SK-N-SH treated with all-trans-retinoic acid at 6 μM for 48 hours (cell line): ENCODE results near the gene EWSR1.
A peak's percentile ranks its signal among the peaks of the same experiment; 100 is the strongest.
"Not testable (repeated sequence)": the region's sequence is repeated elsewhere in the genome, so short reads cannot be mapped to it uniquely, and the experiment has no call there.

ENCODE experiments used
- ATAC-seq: fragments of 200-7000 bp; cut with Tn5 transposase; 3 replicates; pipeline ENCODE4 v1.9.1; 2020; ENCODE audit warnings: mild to moderate bottlenecking, moderate library complexity
- ARNTL ChIP-seq: fragments of 450-650 bp; formaldehyde crosslinking; IDR thresholded peaks from 2 replicates; pipeline ENCODE4 v1.5.0; 2020; ENCODE audit warnings: low read depth, mild to moderate bottlenecking, moderate library complexity, borderline replicate concordance
- BACH2 ChIP-seq: fragments of 250-450 bp; sonication (Bioruptor Pico); IDR thresholded peaks from 2 replicates; pipeline ENCODE4 v1.9.0; 2021; ENCODE audit warnings: mild to moderate bottlenecking, borderline replicate concordance
- CREB5 ChIP-seq: fragments of 250-450 bp; sonication (Bioruptor Pico); IDR thresholded peaks from 2 replicates; pipeline ENCODE4 v1.5.1; 2020; ENCODE audit warnings: low read depth, mild to moderate bottlenecking, moderate library complexity
- CSDC2 ChIP-seq: fragments of 250-450 bp; sonication (Bioruptor Pico); IDR thresholded peaks from 2 replicates; pipeline ENCODE4 v1.5.0; 2020; ENCODE audit warnings: mild to moderate bottlenecking, moderate library complexity
- CSRNP3 ChIP-seq: fragments of 250-450 bp; sonication (Bioruptor Pico); IDR thresholded peaks from 2 replicates; pipeline ENCODE4 v1.5.1; 2021; ENCODE audit warnings: mild to moderate bottlenecking, moderate library complexity
- GLIS3 ChIP-seq: fragments of 250-450 bp; sonication (Bioruptor Pico); IDR thresholded peaks from 2 replicates; pipeline ENCODE4 v1.5.0; 2020; ENCODE audit warnings: mild to moderate bottlenecking, moderate library complexity
- OSR1 ChIP-seq: fragments of 250-450 bp; sonication (Bioruptor Pico); IDR thresholded peaks from 2 replicates; pipeline ENCODE4 v1.8.0; 2022; ENCODE audit warnings: moderate library complexity, mild to moderate bottlenecking, inconsistent platforms
- PATZ1 ChIP-seq: fragments of 250-450 bp; sonication (Bioruptor Pico); IDR thresholded peaks from 2 replicates; pipeline ENCODE4 v1.8.0; 2020; ENCODE audit warnings: mild to moderate bottlenecking, moderate library complexity, borderline replicate concordance
- POU6F1 ChIP-seq: fragments of 250-450 bp; sonication (Bioruptor Pico); IDR thresholded peaks from 2 replicates; pipeline ENCODE4 v1.8.0; 2021; ENCODE audit warnings: low read depth, mild to moderate bottlenecking, moderate library complexity, borderline replicate concordance
- PPARA ChIP-seq: fragments of 250-450 bp; sonication (Bioruptor Pico); IDR thresholded peaks from 2 replicates; pipeline ENCODE4 v1.5.0; 2020; ENCODE audit warnings: mild to moderate bottlenecking, borderline replicate concordance
- RARB ChIP-seq: fragments of 250-450 bp; sonication (Bioruptor Pico); IDR thresholded peaks from 2 replicates; pipeline ENCODE4 v1.8.0; 2021; ENCODE audit warnings: mild to moderate bottlenecking, moderate library complexity
- SNAI2 ChIP-seq: fragments of 250-450 bp; sonication (Bioruptor Pico); IDR thresholded peaks from 2 replicates; pipeline ENCODE4 v1.5.0; 2020; ENCODE audit warnings: mild to moderate bottlenecking, moderate library complexity
- TCF4 ChIP-seq: fragments of 250-450 bp; sonication (Bioruptor Pico); IDR thresholded peaks from 2 replicates; pipeline ENCODE4 v1.8.0; 2021; ENCODE audit warnings: mild to moderate bottlenecking, moderate library complexity, borderline replicate concordance
- ZFP3 ChIP-seq: fragments of 250-450 bp; sonication (Bioruptor Pico); IDR thresholded peaks from 2 replicates; pipeline ENCODE4 v1.5.0; 2020; ENCODE audit warnings: mild to moderate bottlenecking, moderate library complexity
- ZFP30 ChIP-seq: fragments of 450-650 bp; formaldehyde crosslinking; IDR thresholded peaks from 2 replicates; pipeline ENCODE4 v1.5.0; 2022; ENCODE audit warnings: mild to moderate bottlenecking, moderate library complexity
- ZNF565 ChIP-seq: fragments of 450-650 bp; formaldehyde crosslinking; conservative IDR thresholded peaks from 2 replicates; pipeline ENCODE4 v1.5.0; 2020; ENCODE audit warnings: low read depth, mild to moderate bottlenecking, moderate library complexity
- ZNF70 ChIP-seq: fragments of 450-650 bp; formaldehyde crosslinking; IDR thresholded peaks from 2 replicates; pipeline ENCODE4 v1.5.0; 2020; ENCODE audit warnings: mild to moderate bottlenecking, moderate library complexity
- ZNF8 ChIP-seq: fragments of 450-650 bp; formaldehyde crosslinking; IDR thresholded peaks from 2 replicates; pipeline ENCODE4 v1.5.0; 2020; ENCODE audit warnings: mild to moderate bottlenecking, moderate library complexity

EWSR1 gene

GRCh38 chr22:29267858-29268510, at the start of gene EWSR1, which contains the start of gene RHBDD3:
Gene EWSR1 (plus strand): TSS chr22:29268268. CDS start chr22:29268337, 69 bp downstream.
Gene RHBDD3 (minus strand): TSS chr22:29267981. CDS start chr22:29265626, 2,355 bp downstream.
- TF ChIP-seq CSRNP3 (CRISPR knock-in tag) (0 out of 2 replicates have a peak, but pooled peaks have one; percentile 22), ZFP3 (CRISPR knock-in tag) (peak; percentile 67), CSDC2 (CRISPR knock-in tag) (no peak)
- peak; percentile 93 for ATAC-seq

GRCh38 chr22:29218758-29219408, 49.2 kb upstream of the EWSR1 start:
- no peak for ATAC-seq
- no peak for TF ChIP-seq PATZ1 (CRISPR knock-in tag)
- TF ChIP-seq SNAI2 (CRISPR knock-in tag), result no peak
- no peak for TF ChIP-seq TCF4 (CRISPR knock-in tag)
- TF ChIP-seq ZNF8, result no peak
- no peak for TF ChIP-seq POU6F1
- no peak for TF ChIP-seq BACH2 (CRISPR knock-in tag)
- TF ChIP-seq CREB5 (CRISPR knock-in tag), result no peak
- no peak for TF ChIP-seq PPARA (CRISPR knock-in tag)
- no peak for TF ChIP-seq ARNTL (CRISPR knock-in tag)
- TF ChIP-seq GLIS3 (CRISPR knock-in tag), result no peak
- TF ChIP-seq RARB (CRISPR knock-in tag), result no peak
- no peak for TF ChIP-seq CSDC2 (CRISPR knock-in tag)
- no peak for TF ChIP-seq ZFP3 (CRISPR knock-in tag)
- TF ChIP-seq ZFP30 (CRISPR knock-in tag), result no peak
- TF ChIP-seq ZNF70 (CRISPR knock-in tag), result no peak
- no peak for TF ChIP-seq CSRNP3 (CRISPR knock-in tag)

GRCh38 chr22:29219409-29219782, 48.7 kb upstream of the EWSR1 start:
- ATAC-seq, result not testable (repeated sequence)

- no peak for TF ChIP-seq PATZ1 (CRISPR knock-in tag)
- TF ChIP-seq RARB (CRISPR knock-in tag), result no peak
- no peak for TF ChIP-seq PPARA (CRISPR knock-in tag)
- no peak for TF ChIP-seq OSR1 (CRISPR knock-in tag)
- TF ChIP-seq ZFP30 (CRISPR knock-in tag), result no peak
- no peak for TF ChIP-seq CSDC2 (CRISPR knock-in tag)
- TF ChIP-seq ZNF565 (CRISPR knock-in tag), result no peak
- TF ChIP-seq GLIS3 (CRISPR knock-in tag), result no peak
- ATAC-seq, result no peak
These were observed 48.0 kb upstream of the EWSR1 start for GRCh38 chr22:29219881-29220670.
